K562 (cell line): Measurements from ENCODE around the gene TRPM2. TPM values are rescaled to one million over a fixed set of nuclear protein-coding genes. Genes with fewer than 3 reads are reported as not detected.
A peak's percentile ranks its signal among the peaks of the same experiment; 100 is the strongest.

Experiments
- HMGN3 ChIP-seq: IDR thresholded peaks from 2 replicates; pipeline ENCODE4 v1.6.1; 2011; ENCODE audit warnings: borderline replicate concordance, low read depth, mild to moderate bottlenecking, mixed read lengths, low read length; ENCODE audit not compliant: insufficient read length; ENCODE audit errors: extremely low read depth
- MYBL2 ChIP-seq, 2 experiments: fragments of 450-650 bp in 1 of 2; sonication (generic) in 1 of 2; formaldehyde crosslinking in 1 of 2; IDR thresholded peaks; 2 replicates each; pipeline versions ENCODE4 v1.6.1 to v1.8.1; 2017 to 2022; ENCODE audit warnings: borderline replicate concordance in 1 of 2, inconsistent platforms in 1 of 2, low read depth in 1 of 2, mild to moderate bottlenecking in 1 of 2, missing genetic modification reagents in 1 of 2, moderate library complexity in 1 of 2
- SIRT6 ChIP-seq: IDR thresholded peaks from one replicate; pipeline ENCODE4 v1.6.1; 2012; ENCODE audit warnings: low read depth, mild to moderate bottlenecking, control low read depth, inconsistent platforms, low read length, moderate library complexity
- TAF15 ChIP-seq: fragments of 200-400 bp; formaldehyde crosslinking; IDR thresholded peaks from 2 replicates; pipeline ENCODE4 v1.6.1; 2017; ENCODE audit warnings: mild to moderate bottlenecking, low read depth, low read length, moderate library complexity
- ZNF134 ChIP-seq: fragments of 250-450 bp; sonication (Bioruptor Pico); conservative IDR thresholded peaks from 2 replicates; pipeline ENCODE4 v1.4.0; 2020
- ZNF717 ChIP-seq: fragments of 250-450 bp; sonication (Bioruptor Pico); IDR thresholded peaks from 2 replicates; pipeline ENCODE4 v1.5.0; 2021
- polyA plus RNA-seq, 8 experiments: library from polyadenylated mRNA; depleted of rRNA in 4 of 8; stranded (reverse) in 5 of 8; unstranded in 3 of 8; fragments of >200 nt; fragmentation: Nextera tagmentation in 2 of 8; fragmentation: Illumina TruSeq in 1 of 8; extraction: Ambion mirVana in 2 of 8; extraction: Trizol in 1 of 8; gene quantifications; 2 replicates each; pipeline versions ENCODE4 v1.2.1 to v1.2.3, GENCODE V29; 2011 to 2014; ENCODE audit warnings: inconsistent platforms in 1 of 8, missing spikeins in 1 of 8
- total RNA-seq, 7 experiments: library from RNA; depleted of rRNA in 6 of 7; stranded (reverse); fragments of >200 nt in 6 of 7; fragmentation: Illumina TruSeq in 2 of 7; extraction: Trizol in 2 of 7; gene quantifications; 2 replicates each; pipeline versions ENCODE4 v1.2.1 to v1.2.3, GENCODE V29; 2011 to 2021; ENCODE audit warnings: low replicate concordance in 1 of 7
- TF ChIP-seq, protein P1 (sequence below), 2 experiments: fragments of 450-650 bp; conservative IDR thresholded peaks; 2 replicates each; pipeline ENCODE4 v1.6.1; 2017; ENCODE audit warnings: mild to moderate bottlenecking in 2 of 2, moderate library complexity in 2 of 2
- TF ChIP-seq, protein P2 (sequence below): sonication (generic); formaldehyde crosslinking; IDR thresholded peaks from 2 replicates; pipeline ENCODE4 v1.8.0; 2023; ENCODE audit warnings: mild to moderate bottlenecking, missing genetic modification reagents
- TF ChIP-seq, protein P3 (sequence below): fragments of 200-800 bp; sonication (Bioruptor generic); IDR thresholded peaks from 2 replicates; pipeline ENCODE4 v1.6.1; 2017; ENCODE audit warnings: missing genetic modification characterization, missing compliant biosample characterization
- TF ChIP-seq, protein P4 (sequence below): fragments of 450-650 bp; IDR thresholded peaks from 2 replicates; pipeline ENCODE4 v1.6.1; 2016

Gene TRPM2
- total and polyA plus RNA-seq, 9 of the 15 experiments (the other 6 are each of a cell fraction or from before 2014, with no cell fraction given) = 0.33 to 2.1 (median 0.98) TPM; not detected in 2

GRCh38 chr21:44328242-44328895 is 25.1 kb upstream of the TRPM2 start (continued):
- TF ChIP-seq MYBL2 (IDR thresholded peaks at IDR 0.05; ENCODE audit: low read depth) (no peak), MYBL2 (CRISPR knock-in tag; IDR thresholded peaks at IDR 0.05; ENCODE audit: borderline replicate concordance) (no peak), ZNF717 (CRISPR knock-in tag) (no peak), TAF15 (no peak), SIRT6 (no peak), ZNF134 (CRISPR knock-in tag) (no peak), HMGN3 (peak; percentile 11)
- TF ChIP-seq, protein P1, sequence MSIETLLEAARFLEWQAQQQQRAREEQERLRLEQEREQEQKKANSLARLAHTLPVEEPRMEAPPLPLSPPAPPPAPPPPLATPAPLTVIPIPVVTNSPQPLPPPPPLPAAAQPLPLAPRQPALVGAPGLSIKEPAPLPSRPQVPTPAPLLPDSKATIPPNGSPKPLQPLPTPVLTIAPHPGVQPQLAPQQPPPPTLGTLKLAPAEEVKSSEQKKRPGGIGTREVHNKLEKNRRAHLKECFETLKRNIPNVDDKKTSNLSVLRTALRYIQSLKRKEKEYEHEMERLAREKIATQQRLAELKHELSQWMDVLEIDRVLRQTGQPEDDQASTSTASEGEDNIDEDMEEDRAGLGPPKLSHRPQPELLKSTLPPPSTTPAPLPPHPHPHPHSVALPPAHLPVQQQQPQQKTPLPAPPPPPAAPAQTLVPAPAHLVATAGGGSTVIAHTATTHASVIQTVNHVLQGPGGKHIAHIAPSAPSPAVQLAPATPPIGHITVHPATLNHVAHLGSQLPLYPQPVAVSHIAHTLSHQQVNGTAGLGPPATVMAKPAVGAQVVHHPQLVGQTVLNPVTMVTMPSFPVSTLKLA (conservative IDR thresholded peaks at IDR 0.05) = no peak
- TF ChIP-seq, protein P2, sequence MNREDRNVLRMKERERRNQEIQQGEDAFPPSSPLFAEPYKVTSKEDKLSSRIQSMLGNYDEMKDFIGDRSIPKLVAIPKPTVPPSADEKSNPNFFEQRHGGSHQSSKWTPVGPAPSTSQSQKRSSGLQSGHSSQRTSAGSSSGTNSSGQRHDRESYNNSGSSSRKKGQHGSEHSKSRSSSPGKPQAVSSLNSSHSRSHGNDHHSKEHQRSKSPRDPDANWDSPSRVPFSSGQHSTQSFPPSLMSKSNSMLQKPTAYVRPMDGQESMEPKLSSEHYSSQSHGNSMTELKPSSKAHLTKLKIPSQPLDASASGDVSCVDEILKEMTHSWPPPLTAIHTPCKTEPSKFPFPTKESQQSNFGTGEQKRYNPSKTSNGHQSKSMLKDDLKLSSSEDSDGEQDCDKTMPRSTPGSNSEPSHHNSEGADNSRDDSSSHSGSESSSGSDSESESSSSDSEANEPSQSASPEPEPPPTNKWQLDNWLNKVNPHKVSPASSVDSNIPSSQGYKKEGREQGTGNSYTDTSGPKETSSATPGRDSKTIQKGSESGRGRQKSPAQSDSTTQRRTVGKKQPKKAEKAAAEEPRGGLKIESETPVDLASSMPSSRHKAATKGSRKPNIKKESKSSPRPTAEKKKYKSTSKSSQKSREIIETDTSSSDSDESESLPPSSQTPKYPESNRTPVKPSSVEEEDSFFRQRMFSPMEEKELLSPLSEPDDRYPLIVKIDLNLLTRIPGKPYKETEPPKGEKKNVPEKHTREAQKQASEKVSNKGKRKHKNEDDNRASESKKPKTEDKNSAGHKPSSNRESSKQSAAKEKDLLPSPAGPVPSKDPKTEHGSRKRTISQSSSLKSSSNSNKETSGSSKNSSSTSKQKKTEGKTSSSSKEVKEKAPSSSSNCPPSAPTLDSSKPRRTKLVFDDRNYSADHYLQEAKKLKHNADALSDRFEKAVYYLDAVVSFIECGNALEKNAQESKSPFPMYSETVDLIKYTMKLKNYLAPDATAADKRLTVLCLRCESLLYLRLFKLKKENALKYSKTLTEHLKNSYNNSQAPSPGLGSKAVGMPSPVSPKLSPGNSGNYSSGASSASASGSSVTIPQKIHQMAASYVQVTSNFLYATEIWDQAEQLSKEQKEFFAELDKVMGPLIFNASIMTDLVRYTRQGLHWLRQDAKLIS (CRISPR knock-in tag) = no peak
- TF ChIP-seq, protein P3, sequence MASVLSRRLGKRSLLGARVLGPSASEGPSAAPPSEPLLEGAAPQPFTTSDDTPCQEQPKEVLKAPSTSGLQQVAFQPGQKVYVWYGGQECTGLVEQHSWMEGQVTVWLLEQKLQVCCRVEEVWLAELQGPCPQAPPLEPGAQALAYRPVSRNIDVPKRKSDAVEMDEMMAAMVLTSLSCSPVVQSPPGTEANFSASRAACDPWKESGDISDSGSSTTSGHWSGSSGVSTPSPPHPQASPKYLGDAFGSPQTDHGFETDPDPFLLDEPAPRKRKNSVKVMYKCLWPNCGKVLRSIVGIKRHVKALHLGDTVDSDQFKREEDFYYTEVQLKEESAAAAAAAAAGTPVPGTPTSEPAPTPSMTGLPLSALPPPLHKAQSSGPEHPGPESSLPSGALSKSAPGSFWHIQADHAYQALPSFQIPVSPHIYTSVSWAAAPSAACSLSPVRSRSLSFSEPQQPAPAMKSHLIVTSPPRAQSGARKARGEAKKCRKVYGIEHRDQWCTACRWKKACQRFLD = no peak
- TF ChIP-seq, protein P4, sequence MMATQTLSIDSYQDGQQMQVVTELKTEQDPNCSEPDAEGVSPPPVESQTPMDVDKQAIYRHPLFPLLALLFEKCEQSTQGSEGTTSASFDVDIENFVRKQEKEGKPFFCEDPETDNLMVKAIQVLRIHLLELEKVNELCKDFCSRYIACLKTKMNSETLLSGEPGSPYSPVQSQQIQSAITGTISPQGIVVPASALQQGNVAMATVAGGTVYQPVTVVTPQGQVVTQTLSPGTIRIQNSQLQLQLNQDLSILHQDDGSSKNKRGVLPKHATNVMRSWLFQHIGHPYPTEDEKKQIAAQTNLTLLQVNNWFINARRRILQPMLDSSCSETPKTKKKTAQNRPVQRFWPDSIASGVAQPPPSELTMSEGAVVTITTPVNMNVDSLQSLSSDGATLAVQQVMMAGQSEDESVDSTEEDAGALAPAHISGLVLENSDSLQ = no peak
